Measurements from ENCODE around the gene DDX5.

Gene DDX5

DNA sequence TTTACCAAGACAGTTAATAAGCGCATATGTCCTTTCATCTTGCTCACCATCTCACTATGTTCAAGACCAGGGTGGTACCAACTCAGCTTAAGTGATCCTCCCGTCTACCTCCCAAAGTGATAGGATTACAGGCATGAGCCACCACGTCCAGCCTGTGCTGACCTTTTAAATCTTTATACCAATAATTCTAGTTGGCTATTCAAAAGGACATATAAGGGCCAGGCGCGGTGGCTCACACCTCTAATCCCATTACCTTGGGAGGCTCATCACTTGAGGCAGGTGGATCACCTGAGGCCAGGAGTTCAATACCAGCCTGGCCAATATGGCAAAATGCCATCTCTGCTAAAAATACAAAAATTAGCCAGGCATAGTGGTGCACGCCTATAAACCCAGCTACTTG is 3.1 kb upstream of the DDX5 start:
- intact Hi-C loops (cut with DNase I), result loop anchor here (5.0 kb wide), 1 partner anchor 153 kb away; the partner anchor contains the start of gene SMURF2
- DNase-seq, result no peak

DNA sequence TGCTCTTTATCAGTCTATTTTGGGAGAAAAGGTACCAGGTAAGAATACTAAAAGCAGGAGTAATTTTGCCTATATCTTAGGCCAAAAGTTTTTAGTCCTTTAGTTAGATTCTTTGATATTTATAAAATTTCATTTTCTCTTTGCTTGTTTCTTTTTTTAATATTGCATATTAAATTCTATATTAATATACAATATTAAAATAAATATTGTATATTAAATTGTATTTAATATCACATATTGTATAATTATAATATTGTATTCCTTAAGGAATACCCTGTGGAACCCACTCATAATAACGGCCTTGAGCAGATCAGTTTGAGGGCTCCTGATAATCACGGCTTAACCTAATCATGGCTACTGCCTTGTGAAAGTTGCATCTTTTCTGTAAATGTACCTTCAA is 2.6 kb upstream of the DDX5 start:
- intact Hi-C loops (cut with DNase I), result loop anchor here (5.0 kb wide), 1 partner anchor 154 kb away; the partner anchor contains the start of gene SMURF2
- no peak for DNase-seq

DNA sequence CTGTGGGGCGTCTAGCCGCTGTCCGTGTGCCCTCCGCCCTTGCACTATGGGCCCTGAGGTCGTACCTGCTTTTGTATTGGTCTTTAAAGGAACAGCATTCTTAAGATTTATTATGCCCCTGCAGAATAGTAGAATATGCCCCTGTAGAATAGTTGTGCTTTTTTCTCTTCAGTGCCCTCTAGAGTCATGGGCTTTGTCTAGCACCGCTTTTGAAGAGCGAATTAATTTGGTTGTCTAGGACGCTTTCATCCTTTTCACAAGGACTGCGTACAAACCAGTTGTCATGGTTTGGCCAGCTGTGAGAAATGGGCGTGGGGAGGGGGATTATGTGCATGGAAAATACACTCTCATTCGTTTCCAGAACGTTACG is 1.3 kb upstream of the DDX5 start:
- DNase-seq, result no peak
- intact Hi-C loops (cut with DNase I), result loop anchor here (5.0 kb wide), 1 partner anchor 155 kb away; the partner anchor contains the start of gene SMURF2

DNA sequence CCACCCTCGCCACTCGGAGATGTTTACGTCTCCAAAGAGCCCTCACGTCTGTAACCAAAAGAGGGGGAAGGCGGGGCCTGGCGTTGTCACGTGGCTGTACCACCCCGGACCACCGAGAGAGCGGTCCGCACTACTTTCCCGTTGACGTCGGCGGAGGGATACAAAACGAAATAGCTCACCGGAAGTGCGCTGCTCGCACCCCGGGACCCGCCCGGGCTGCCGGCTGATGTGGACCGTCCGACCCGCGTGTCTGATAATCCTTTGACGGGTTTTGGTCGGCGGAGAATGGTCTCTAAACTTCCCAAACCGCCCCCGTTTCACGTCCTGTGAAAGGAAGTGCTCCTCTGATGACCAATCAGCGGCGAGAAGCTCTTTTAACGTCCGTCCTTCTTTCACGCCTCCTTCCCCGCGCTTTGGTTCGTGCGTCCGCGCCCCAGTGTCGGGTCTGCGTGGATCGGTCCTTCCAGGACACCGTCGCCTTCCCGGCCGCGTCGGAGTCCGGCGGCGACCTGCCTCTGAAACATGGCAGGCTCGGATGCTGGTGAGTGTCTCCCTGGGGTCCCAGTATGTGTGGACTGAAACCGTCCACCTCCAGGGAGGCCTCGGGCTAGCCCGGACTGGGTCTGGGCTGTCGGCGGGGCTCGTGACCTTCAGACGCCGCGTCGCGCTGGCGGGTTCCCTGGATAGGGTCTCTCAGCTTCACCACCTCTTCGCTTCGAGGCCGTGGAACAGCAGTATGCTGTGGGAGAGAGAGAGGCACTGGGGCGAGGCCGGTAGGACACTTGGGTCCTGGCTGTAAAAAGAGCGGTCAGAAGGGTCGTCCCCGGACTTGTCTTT is 705 bp upstream of the DDX5 start, which contains the start of gene CEP95:
TSS of gene CEP95 (plus strand) at position 402 of the 837 bp plus-strand sequence. CDS start at position 523, 121 bp downstream.
- intact Hi-C loops (cut with DNase I), result loop anchor here (5.0 kb wide), 1 partner anchor 156 kb away; the partner anchor contains the start of gene SMURF2

DNA sequence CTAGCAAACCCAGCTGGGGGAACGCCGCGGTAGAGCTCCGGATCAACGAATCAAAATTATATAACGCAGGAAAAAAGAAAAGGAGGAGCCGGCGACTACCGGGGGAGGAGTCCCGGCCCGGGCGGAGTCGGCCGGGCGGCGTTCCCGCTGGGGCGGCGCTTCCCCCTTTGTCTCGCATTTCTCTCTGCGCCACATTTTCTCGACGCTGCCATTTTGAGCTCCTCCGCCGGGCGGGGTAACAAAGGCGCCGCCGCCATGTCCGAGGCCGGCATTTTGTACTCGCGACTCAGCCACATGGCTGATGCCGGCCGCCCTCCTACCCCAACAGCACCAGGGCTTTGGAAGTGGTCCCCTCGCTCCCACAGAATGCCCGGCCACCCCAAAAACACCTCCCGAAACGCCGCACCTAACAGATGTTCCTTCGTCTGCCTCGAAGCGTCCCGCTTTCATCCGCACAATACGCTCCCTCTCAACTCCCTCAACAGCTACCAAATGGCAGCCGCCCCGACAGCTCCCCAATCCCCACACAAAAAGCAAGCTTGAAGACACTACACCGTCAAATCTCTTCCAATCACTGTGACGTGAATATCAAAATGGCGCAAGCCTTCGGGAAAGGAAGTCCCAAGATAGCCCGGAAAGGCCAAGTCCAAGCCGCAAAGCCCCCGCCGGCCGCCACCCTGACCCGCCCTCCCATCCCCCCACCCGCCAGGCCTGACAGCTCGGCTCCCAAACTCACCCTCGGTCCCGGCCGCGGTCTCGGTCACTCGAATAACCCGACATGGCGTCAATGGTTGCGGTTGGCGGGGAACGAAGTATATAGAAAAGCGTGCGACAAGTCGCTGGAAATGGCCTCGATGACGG is 519 bp downstream of the DDX5 start:
- DNase-seq, result peak; percentile 83 to 98 (median 88)
- intact Hi-C loops (cut with DNase I), result loop anchor here (5.0 kb wide), 1 partner anchor 157 kb away; the partner anchor contains the start of gene SMURF2

More for the DNA sequence above, 705 bp upstream of the DDX5 start, which contains the start of gene CEP95:
- peak; percentile 87 to 99 (median 93) for DNase-seq

DNA sequence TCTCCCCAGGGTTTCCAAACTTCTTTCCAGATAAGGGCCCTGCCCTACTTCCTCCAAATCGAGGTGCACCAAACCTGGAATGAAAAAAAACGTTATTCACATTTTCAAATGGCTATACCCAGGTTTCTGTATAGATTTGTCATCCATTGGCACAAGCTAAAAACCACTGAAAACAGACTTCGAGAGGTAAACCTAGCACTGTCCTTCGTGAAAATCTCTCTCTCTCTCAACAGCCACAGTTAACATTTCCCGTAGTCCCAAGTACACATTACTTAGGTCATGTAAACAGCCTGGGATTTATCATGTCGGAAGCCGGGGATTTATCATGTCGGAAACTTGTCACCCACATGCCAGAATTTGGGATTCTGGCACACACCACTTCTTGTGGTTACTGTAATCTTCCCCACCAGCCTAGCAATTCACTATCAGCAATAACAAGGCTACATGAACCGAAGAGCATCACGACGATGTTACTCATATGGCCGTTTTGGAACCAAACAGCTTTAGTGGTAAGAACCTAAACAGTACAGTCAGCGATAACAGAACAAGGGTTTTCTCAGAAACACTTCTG is 1.2 kb downstream of the DDX5 start:
- intact Hi-C loops (cut with DNase I), result loop anchor here (5.0 kb wide), 1 partner anchor 157 kb away; the partner anchor contains the start of gene SMURF2
- no peak for DNase-seq

DNA sequence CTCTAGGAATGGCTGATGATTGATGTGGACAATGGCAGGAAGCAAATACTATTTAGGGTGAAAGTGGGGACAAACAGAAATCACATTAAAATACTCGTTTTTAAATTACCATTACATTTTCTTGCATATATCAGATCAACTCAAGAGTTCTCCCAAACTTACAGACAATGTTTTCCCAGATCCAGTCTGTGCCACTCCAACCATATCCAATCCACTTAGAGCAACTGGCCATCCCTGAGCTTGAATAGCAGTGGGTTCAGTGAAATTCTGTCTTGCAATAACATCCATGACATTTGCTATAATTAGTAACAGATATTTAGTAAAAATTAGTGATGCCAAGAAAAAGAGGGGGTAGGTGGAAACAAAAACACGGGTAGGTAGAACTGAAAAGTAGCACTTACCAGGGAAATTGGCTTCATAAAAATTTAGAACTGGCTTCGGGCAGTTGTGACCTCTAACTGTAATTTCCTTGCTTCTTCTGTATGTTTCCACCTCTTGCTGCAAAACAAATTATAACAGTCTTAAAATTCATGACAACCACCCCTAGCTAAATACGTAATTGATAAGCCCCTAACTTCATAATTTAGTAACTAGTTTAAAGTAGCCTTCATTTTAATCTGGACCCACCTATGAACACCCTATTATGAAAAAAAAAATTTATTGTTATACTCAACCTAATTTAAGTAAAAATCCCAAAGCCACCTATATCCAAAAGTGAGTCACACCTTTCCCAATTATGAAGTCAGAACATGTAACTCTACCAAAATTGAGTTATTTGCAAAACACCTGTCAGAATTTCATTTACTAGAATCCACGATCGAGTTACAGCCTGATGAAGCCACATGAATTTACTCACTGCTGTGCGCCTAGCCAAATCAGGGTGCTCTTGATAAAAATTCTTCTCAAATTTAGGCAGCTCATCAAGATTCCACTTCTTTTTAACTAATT is 2.0 kb downstream of the DDX5 start:
- no peak for DNase-seq
- intact Hi-C loops (cut with DNase I), result no loop called here

DNA sequence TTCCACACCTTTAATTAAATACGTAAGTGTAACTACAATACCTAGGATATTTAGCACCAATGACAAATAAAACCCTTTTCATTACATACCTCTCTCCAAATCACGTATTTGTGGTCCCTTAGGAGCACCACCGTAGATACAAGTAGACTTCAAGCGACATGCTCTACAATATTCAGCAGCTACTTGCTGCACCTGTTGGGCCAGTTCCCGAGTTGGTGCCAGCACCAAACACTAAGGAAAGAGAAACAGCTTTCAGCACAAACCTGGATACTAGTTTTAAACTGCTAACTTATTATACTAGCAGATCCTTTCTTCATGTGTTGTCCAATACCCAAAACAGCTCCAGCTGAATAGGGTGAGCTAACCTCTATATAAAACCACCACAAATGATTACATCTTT is 2.7 kb downstream of the DDX5 start:
- intact Hi-C loops (cut with DNase I), result no loop called here
- DNase-seq, result no peak

DNA sequence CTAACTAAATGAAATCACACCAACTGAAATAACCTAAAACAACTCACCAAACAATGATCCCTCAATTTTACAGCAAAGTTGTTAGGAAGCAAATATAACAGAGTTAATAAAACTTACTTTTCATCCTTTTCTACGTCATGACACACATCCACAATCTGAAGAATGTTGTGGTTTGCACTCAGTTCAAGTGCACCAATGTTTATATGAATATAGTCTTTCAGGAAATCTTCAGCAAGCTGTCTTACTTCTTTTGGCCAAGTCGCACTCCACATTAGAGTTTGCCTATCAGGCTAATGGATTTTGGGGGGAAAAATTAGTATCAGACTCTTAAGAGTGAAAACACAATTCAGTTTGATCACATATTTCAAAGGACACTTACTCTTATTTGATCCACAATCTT is 3.3 kb downstream of the DDX5 start:
- intact Hi-C loops (cut with DNase I), result no loop called here
- DNase-seq, result no peak

DNA sequence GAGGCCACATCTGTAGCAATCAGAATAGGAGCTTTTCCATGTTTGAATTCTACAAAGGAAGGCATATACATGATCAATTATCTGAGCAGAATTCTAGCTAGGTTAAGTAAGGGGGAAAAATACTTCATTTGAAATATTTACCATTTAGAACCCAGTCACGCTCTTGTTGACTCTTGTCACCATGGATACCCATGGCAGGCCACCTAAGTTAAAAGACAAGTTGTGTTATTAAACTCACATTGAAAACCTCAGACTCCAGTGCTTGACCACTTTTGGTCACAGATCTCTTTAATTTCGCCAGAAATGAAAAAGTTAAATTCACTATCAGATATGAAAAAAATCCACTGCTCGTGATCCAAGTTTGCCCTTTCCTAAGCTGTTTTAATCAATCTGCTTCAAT is 4.1 kb downstream of the DDX5 start:
- intact Hi-C loops (cut with DNase I), result no loop called here
- no peak for DNase-seq

DNA sequence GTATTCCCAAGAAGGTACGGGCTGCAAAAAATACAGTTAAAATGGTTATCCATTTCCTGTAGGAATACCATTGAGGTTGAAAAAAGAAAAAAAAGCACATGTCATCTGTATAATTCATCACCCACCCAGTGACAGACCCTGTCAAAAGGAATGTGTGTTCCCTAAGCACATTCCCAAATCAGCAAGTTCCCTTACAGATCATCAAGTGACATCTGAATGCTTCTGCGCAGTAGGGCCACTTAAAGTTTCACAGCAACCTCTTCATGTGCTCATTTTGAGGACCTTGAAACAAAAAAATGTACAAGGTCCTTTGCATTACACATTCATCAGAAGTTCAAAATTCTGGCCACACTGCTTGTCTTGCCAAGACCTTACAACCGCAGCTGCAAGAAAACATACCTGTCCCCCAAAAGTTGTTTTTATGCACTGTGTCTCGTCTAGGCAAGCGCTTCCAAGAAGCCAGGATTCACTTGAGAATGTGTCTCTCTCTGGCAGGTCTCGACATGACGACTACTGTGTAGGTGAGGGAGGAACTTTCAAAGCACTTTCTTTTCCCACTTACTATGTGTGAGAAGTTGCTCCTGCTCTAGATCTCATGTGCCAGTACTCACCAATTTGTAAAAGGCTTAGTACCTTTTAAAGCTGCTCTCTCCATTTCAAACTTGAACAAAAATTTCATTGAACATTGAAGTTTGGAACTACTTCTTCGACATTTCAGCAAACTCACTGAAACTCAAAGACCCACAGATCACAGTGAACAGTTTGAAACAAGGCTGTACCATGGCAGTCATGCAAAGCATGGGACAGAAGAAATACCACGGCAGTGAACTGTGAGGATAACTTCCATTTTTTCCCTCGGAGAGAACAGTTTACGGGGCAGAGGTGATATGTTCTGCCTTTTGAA is 5.0 kb downstream of the DDX5 start:
- intact Hi-C loops (cut with DNase I), result no loop called here
- no peak for DNase-seq

DNA sequence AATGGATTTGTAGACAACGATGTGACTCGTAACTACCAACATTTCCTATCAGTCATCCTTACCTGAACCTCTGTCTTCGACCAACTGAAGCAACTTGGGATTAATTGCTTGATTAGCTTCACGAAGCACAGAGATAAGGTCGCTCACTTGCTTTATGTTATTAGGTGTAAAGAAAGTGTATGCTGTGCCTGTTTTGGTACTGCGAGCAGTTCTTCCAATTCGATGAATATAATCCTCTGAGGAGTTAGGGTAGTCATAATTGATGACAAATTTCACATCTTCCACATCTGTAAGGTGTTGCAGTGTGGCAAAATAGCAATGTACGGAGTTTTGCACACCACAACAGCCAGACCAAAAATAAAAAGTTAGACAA is 5.6 kb downstream of the DDX5 start:
- intact Hi-C loops (cut with DNase I), result no loop called here

DNA sequence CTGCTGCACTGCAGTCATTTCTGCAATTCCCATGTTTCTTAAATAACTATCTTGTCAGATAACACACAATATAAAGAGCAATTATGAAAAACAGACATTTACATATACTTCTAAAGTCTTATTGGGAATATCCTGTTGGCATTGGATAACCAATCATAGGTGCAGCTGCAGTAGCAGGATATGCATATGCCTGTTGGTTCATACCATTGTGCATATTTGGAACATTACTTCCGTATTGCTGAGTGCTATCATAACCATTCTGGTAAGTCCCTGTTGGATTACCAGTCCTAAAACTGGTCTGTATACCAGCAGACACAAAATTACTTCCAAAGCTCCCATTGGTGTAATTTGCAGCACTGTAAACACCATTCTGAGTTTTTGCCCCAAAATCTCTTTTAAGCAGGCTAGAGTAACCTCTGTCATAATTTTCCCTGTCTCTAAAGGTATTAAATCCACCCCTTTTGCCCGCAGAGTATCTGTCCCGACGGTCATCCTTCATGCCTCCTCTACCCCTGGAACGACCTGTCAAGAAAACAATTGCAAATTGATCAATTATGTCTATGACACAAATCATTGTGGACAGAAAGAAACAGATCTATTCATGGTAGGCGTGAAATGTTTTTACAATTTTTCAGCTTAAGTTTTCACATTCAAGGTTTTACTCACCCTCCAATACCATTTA is 6.1 kb downstream of the DDX5 start:
- intact Hi-C loops (cut with DNase I), result no loop called here
- no peak for DNase-seq

More for the DNA sequence above, 5.6 kb downstream of the DDX5 start:
- DNase-seq, result no peak

DNA sequence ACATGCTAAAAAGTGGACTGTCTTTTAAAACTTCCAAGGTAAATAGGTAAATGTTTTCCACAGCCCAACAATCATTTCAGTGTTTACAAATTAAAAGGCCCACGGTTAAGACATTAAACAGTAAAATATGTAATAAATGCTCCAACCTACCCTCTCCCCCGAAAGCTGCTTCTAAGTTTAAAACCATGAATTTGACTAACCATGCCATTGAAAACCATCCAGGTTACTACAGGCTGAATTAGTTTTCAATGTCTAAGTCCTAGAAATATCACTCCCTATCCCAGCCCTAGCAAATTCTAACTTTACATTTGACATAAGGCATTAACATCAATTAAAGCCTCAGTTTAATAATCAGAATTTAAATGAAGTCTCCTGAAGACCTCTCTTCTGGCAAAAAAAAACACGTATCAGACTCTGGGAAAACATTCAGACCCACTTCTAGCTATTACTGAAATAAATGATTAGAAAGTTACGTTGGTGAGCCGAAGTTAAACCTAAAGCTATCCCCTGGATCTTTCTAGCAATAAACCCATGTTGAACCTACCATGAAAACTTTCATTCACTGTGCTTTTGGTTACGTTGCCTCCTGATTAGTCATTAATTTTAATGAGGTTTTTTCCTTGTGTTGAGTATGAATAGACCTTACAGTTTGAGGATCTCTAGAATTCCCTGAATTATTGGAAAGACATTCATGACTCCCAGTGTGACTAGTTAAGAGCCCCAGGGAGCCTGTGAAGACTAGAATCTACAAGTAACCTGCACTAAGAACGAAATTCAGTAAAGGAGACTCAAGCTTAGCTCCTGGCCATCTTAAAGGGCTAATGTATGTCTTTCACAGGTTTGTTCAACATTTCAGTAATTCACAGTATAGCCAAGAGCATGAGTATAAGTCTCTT is 7.5 kb downstream of the DDX5 start:
- intact Hi-C loops (cut with DNase I), result no loop called here
- no peak for DNase-seq

DNA sequence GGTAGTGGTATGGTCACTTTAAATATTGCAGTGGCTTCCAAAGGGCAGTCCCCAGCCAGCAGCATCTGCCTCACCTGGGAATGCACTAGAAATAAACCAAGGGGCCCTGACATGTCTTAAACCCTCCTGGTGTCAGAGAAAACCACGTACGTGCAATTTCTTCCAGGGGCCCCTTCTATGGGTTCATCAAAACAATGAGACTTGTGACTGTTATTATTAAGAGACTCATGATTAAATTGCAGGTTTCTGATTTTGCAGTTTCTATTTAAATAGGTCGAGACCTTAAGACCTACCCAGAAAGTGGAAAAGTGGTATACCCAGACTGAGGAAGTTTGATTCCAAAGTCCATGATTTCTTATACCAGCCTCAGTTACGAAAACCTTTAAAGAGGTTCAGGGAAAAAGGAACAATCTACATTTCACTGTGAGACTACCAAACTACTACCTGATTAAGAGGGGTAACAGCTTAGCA is 8.5 kb downstream of the DDX5 start:
- intact Hi-C loops (cut with DNase I), result no loop called here
- DNase-seq, result no peak

DNA sequence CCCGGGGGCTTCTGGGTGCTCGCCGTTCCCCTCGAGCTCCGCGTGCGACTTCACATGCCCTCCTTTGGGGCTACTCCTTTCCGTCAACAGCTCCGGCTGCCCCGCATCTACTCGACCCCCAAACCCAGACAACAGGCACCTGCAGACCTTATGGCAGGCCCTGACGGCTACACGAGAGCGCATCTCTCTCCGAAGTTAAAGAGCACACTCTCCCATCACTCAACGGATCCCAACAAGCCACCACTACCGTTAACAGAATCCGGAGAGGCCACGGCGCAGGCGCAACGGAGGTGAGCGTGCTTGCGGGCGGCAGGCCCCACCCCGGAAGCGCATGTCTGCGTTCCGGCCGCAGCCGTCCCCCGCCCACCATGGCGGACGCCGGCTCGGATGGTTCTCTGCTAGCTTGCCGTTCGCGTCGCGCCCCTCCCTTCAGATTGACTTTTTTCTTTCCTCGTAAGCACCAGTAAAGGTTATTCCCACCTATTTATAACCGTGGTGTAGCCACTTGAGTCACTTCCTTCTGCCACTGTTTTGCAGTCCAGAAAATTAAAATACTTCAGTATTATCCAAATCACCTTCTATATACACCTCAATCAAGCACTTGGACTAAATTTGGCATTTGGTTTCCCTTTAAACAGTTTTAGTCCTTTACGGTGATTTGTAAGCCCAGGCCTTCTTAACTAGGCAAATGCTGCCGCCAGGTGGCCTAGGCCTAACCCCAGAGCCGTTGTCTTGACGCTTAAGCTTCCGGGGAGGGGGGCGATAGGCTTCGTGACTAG is 9.1 kb downstream of the DDX5 start, which contains the start of gene POLG2:
TSS of gene POLG2 (minus strand) at position 269 of the 779 bp plus-strand sequence. CDS start at position 183, 86 bp downstream.
- intact Hi-C loops (cut with DNase I), result no loop called here
- DNase-seq, result peak; percentile 84 to 99 (median 92)
